C1 segment of cervical spinal cord (tissue), 14 donors: Measurements from ENCODE around the gene FLNB.
A peak's percentile ranks its signal among the peaks of the same experiment; 100 is the strongest.

Source experiments
- DNase-seq, 14 donors: peaks; one replicate each; lab custom pipeline; 2025; lab: John Stamatoyannopoulos, UW

The FLNB gene

GRCh38 chr3:58161435-58162398 is 153.5 kb downstream of the FLNB start:
- peak in 1 of 14 donors; percentile 12 for DNase-seq

DNA sequence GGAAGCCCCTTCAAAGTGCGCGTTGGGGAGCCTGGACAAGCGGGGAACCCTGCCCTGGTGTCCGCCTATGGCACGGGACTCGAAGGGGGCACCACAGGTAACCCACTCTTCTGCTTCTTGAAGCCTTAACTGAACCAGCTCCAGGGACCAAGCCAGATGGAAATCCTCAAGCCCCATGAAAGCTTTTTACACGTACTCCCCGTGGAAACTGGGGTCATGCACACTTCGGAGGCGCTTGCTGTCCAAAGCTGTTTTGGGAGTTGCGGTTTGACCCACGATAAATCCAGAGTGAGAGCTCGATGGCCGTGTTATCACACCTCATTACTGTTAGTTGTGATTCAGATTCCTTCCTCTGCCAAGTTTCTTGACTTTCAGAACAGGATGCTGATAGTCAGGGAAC is 155.0 kb downstream of the FLNB start:
- no peak for DNase-seq

- DNase-seq = peak in 6 of 14 donors; percentile 8 to 91 (median 24)
Measured at GRCh38 chr3:58164199-58164879, 156.1 kb downstream of the FLNB start.

DNA sequence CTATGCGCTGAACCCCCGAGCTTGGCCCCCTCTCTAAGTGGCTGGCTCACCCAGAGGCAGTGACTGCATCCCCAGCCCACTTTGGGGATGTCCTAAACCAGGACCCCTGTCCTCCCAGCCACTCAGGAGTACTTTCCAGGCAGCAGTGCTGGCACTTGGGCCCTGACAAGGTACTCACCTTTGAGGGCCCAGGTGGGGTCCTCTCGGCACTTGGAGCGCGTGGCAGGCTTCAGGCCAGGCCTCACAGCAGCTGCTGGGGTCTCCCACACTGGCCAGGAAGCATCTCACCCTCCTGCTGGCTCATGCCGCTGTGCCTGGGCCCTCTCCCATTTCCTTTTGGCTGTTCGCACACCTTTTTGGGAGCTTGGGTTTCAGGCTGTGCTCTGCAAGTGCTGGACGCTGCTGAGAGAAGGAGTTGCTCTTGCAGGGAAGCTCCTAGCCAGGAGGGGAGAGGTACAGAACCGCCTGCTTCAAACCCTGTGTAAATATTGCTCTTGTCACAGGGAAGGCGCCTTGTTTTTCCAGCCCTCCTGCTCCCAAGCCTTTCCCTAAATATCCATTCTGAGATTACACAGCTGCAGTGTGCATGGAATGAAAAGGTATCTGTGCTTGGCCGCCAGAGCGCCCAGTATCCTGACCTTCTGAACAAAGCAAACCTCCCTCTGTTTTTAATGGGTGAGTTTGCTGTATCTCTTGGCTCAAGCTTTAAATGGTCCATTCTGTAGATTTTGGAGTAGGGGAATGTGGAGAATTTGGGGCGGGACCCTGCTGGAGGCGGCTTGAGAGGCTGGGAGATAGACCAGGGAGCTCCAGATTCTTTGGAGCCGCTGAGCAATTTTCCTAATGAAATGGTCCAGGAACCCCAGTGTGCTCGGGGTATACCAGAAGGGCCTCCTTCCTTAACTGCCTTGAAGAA is 156.9 kb downstream of the FLNB start:
- DNase-seq = peak in 1 of 14 donors; percentile 58

- peak in 11 of 14 donors; percentile 6 to 76 (median 29) for DNase-seq
Measured at GRCh38 chr3:58167431-58168351, 159.5 kb downstream of the FLNB start.

DNA sequence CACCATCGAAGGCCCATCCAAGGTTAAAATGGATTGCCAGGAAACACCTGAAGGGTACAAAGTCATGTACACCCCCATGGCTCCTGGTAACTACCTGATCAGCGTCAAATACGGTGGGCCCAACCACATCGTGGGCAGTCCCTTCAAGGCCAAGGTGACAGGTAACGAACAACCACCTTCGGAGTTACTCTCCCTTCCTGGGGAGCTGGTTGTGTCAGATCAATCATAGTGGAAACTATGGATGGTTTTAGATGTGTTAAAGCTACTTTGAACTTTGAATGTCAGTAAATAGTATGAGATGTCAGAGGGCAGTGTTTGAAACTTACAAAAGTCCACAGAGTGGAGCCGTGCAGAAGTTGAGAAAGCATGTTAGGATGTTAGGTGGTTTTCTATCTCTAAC is 160.3 kb downstream of the FLNB start:
- no peak for DNase-seq

DNA sequence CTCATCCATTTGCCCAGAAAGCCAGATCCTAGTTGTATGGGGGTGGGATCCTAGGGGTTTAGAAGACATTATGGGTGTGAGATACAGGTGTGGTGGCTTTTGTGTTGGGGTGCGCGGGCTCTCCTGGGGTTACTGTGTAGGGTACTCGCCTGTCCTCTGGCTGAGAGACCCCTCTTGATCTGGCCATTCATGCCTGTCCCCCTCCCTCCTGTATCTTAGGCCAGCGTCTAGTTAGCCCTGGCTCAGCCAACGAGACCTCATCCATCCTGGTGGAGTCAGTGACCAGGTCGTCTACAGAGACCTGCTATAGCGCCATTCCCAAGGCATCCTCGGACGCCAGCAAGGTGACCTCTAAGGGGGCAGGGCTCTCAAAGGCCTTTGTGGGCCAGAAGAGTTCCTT is 161.1 kb downstream of the FLNB start:
- DNase-seq = no peak

GRCh38 chr3:58170376-58170775 is 162.2 kb downstream of the FLNB start:
- no peak for DNase-seq

GRCh38 chr3:58171126-58171525 is 162.9 kb downstream of the FLNB start:
- DNase-seq = no peak

GRCh38 chr3:58173029-58173668 is 164.9 kb downstream of the FLNB start:
- no peak for DNase-seq

GRCh38 chr3:58173669-58174398 is 165.6 kb downstream of the FLNB start:
- no peak for DNase-seq

GRCh38 chr3:58175187-58175436 is 166.9 kb downstream of the FLNB start:
- no peak for DNase-seq

DNA sequence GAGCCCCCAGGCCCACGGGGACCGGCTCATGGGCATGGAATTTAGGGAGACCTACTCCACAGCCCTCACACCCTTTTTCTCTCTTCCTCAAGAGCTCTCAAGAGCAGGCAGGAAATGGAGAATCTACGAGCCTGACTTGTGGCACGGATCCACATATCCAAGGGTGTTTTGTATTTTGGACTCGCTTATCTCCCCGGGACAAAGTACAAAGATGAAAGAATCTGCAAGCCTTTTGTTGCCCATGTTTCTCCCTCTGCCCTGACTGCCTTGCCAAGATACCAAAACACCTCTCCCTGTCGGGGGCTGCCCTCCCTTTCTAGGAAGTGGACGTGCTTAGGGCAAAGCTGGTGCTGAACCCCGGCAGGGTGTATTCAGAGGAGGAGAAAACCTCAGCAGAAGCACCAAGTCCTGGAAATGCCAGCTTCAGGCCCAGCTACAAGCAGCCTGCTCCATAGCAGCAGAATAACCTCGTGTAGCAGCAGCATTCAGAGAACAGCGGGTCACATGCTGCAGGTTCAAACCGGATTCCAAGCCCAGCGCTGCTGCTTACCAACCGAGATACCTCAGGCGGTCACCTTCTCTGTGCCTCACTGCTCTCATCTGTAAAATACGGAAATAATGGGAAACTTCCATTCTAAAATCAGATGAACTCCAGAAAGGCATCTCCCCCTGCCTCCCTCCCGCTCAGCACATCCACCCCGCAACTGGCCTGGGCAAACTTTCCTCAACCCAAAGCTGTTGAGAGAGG is 167.4 kb downstream of the FLNB start:
- peak in 1 of 14 donors; percentile 42 for DNase-seq

DNA sequence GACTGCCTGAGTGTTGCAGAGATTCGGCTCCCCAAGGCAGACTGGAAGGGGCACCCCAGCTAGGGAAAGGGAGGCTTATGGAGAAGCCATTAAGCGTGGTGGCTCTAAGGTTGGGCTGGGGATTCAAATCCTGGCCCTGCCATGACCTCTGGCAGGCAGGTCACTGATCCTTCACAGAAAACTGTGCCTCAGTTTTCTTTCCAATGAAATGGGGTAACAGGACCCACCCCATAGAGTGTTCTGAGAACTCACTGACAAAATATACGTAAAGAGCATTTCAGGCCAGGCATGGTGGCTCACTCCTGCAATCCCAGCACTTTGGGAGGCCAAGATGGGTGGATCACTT is 167.9 kb downstream of the FLNB start:
- no peak for DNase-seq

- DNase-seq = no peak
Measured at GRCh38 chr3:58176827-58177489, 168.7 kb downstream of the FLNB start.

DNA sequence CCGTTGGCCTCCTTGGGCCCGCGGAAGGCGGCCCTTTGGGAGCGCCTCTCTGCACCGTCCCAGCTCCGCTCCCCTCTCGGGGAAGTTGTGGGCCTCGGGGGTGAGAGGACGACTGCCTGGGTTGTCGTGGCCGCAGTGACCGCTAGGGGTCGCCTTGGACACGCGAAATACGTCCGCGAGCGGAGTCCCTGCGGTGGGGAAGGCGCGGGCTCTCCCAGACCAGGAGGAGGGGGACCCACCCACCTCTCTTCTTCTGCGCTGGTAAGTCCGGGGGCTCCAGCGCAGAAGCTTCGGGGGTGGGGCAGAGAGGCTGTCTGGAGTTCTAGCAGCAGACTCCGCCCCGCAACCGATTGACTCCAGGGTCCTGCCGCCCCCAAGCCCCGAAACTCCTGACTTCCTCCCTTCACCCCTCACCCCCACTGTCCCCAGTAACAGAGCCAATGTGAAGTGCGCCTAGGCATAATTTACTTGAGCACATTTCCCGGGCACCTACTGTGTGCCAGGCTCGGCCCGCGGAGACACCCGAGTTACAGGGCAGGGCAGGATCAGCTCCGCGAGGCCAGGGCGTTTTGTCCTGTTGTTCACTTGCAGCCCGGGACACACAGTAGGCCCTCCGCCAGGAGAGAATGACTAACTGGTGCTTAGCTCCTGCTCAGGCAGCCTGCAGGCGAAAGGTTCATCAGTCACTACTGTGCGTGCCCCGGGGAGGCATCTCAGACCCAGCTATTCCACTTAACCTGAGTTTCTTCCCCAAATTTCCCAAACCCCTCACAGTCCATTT is 169.7 kb downstream of the FLNB start:
- DNase-seq = peak; percentile 8 to 87 (median 70)

- DNase-seq = no peak
Measured at GRCh38 chr3:58178528-58179234, 170.5 kb downstream of the FLNB start.
